Stimulated activated CD8-positive, alpha-beta memory T cell treated with anti-CD3 and anti-CD28 coated beads, Interleukin-12 subunit alpha, Interleukin-12 subunit beta, amount 100 ng/mL, for 24 hours (primary cell): Measurements from ENCODE around the gene SLC8B1.
"Not testable (repeated sequence)": the region's sequence is repeated elsewhere in the genome, so short reads cannot be mapped to it uniquely, and the experiment has no call there.

Experiments used
- DNase-seq: peaks from one replicate; pipeline ENCODE4 v3.0.0-alpha.2; 2020; ENCODE audit errors: extremely low read depth

The SLC8B1 gene

DNA sequence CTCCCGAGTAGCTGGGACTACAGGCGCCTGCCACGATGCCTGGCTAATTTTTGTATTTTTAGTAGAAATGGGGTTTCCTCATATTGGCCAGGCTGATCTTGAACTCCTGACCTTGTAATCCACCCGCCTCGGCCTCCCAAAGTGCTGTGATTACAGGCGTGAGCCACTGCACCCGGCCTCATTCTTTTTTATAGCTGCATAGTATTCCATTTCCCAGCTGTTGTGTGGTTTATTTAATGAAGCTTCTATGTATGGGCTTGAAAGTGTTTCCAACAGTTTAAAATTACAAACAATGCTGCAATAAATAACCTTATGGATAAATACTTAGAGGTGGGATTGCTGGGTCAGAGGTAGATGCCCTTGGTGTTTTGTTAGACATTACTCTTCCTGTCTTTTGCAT lies 19.3 kb upstream of the SLC8B1 start:
- not testable (repeated sequence) for DNase-seq

DNA sequence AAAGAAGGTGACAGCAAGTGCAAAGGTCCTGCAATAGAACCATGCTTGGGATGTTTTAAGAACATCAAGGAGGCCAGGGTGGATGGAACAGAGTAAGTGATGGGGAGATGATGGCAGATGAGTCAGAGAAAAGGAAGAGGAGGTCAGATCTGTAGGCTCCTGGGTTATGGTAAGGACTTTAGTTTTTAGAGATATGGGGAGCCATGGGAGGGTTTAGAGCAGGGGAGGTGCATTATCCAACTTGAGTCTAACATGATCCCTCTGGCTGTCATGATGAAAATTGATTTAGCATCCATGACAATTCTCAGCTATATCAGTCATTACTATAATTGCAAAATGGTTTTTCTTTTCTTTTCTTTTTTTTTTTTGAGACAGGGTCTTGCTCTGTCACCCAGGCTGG lies 16.2 kb upstream of the SLC8B1 start:
- no peak for DNase-seq

DNA sequence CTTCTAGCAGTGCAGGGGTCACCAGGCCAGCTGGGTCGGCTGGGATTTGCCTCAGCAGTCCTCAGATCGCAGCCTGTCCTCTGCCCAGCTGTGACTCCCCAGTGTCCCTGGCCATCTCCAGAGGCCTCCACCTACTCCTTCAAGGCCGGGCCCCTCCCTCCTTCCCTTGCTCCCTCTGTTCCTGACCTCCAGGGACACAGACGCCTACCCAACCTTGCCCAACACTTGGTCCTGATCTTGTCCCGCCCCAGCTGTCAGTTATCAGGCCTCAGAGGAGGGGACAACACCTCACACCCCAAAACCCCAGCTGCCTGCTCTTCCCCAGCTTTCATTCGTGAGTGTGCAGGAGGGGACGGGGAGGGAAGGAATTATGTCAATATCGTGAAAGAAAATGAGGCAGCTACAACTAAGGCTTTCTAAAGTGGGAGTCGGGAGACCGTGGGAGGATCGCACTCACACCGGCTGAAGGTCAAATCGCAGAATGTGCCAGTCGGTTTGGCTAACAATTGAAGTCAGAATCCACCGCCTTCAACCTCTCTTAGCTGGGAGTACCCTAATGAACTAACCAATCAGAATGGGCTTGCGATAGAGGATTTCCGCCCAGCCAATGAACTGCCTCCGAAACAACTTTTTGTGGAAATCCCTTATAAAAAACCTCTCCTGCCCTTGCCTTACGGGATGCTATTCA lies 14.1 kb upstream of the SLC8B1 start:
- DNase-seq, result no peak

DNA sequence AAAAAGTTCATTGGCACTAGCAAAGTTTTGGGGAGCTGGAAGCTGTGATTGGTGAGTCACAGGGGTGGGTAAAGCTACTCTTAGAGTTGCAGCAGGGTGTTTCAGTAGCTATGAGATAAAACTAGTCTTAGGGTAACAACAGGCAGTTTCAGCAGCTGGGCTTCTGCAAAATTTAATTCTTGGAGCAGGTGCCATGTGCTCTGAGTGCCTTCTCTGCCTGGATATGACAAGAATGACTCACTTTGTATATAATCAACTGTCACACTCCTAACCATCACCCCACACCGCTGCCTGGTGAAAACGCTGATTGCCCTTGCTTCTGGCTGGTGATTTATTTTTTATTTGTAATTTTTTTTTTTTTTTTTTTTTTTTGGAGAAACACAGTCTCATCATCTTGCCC lies 13.0 kb upstream of the SLC8B1 start:
- DNase-seq, result no peak

DNA sequence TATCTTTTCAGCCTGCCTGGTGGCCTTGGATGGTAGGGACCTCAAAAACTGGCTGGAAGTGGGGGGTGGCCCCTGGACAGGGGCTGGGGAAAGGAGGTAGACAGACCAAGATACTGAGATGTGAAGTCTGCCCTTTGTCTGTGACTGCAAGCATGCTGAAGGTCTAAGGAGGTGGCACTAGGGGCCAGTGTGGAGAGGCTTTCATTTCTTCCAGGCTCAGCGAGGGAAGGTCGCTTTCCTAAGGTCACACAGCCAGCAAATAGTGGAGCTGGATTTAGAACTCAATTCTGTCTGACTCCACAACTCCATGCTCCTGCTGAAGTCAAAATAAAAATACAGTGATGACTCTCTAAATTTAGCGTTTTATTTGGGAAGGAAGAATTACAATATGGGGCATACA lies 12.2 kb upstream of the SLC8B1 start:
- DNase-seq, result no peak

DNA sequence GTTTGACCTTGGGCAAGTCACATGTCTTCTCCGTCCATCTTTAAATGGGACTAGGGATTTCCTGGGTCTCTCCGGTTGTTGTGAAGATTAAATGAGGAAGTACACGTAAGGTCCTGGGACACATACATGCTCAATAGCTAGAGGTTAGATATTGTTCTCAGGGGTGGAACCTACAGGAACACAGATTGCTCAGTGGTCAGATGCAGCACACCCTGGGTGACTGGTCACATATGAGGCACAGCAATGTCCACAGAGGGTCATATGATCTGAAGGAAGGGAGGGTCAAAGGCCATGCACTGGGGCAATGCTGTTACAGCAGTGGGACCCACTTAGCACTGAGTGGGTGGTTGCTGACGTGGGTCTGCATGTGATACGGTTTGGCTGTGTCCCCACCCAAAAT lies 11.4 kb upstream of the SLC8B1 start:
- DNase-seq, result no peak

DNA sequence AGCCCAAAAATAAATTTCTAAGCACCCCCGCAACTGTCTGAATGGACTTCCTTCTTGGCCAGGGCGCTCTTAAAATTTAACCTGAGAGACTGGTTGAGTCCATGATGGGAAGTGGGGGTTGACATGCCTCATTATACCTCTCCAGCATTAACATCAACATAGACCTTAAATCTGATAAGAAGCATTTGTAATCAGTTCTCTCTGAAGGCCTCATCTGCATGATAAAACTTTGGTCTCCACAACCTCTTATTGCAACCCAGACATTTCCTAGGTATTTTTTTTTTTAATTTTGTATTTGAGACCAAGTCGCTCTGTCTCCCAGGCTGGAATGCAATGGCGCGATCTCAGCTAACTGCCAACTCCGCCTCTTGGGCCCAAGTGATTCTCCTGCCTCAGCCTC lies 10.4 kb upstream of the SLC8B1 start:
- DNase-seq, result no peak

DNA sequence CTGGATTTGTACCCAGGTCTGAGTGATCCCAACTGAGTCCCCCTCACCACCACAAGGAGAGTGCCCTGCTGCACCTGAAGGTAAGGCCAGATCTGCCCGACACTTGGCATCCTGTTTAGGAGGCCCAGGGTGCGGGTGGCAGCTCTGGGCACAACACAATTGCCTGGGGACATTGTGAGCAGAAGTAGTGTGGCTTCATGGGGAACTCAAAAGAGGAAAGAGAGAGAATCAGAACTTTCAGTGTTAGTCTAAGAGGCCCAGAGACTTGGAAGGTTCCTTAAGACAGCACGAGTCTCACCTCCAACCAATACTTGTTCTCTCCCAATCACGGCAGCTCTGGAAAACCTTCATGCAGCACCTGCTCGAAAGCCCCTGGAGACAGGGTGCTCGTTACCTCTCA lies 6.6 kb upstream of the SLC8B1 start:
- DNase-seq, result no peak

DNA sequence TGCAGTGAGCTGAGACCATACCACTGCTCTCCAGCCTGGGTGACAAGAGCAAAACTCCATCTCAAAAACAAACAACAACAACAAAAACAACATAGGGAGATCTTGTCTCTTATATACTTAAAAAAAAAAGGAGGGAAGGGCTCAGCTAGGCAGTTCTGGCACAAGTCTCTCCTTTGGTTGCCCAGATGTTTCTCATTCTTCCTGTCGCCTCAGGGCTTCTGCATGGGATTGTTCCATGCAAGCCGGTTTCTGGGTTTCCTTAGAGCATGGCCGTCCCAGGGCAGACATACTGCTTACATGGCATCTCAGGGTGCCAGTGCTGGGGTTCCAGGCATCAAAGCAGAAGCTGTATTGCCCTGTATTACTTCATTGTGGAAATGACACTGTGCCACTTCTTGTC lies 5.2 kb upstream of the SLC8B1 start:
- no peak for DNase-seq

DNA sequence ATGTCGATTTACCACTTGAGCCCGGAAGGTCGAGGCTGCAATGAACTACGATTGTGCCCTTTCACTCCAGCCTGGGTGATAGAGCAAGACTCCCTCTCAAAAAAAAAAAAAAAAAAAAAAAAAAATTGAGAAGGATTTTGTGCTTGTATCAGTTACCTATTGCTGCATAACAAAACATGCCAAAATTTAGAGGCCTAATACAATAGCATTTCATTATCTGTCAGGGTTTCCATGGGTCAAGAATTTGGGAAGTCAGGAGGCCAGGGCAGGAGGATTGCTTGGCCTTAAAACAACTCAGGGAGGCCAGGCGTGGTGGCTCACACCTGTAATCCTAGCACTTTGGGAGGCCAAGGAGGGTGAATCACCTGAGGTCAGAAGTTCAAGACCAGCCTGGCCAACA lies 4.6 kb upstream of the SLC8B1 start:
- DNase-seq, result no peak

DNA sequence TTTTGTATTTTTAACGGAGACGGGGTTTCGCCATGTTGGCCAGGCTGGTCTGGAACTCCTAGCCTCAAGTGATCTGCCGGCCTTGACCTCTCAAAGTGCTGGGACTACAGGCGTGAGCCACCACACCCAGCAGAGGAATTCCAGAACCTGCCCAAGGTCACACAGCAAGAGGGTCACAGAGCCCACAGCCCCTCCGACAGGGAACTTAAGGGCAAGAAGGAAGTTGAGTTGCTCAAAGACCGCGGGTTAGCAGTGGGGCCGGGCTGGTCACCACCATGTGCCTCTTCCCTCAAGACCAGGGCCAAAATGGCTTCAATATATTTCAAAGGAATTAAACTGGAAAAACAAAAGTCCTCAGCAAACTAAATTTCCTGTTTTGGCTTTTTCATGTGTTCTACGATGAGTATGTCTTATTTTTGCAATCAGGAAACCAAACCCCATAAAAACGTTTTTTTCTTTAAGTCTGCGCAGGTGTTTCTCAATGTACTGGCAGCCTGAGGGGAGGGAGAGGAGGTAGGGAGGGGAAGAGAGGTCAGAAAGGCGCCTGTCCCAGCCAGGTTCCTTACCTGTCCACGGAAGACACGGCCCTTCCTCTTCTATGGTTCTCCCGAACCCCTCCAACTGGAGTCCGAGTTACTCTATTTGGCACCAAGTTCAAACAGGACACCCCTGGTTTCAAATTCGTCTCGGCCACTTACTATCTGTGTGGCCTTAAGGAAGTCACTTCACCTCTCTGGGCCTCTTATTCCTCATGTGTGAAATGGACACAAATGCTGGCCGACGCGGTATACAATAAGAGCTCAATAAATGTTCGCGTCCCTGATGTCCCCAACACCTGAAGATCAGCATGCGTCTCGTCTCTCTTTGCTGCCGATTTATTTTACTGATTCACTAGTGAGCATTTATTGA lies 778 bp downstream of the SLC8B1 start:
- no peak for DNase-seq

DNA sequence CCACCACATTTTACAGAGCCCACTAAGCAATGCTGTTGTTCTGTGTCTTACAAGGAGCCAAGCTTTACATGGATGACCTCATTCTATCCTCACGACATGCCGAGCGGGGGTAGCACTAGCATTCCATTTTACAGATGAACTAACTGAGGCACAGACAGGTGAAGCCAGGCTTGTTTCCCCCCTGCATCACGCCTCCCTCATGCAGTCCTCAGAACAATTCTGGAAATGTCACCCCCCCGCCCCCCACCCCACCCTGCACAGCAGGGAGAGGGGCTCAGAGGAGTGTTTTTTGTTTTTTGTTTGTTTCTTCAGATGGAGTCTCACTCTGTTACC lies 1.5 kb downstream of the SLC8B1 start:
- no peak for DNase-seq

DNA sequence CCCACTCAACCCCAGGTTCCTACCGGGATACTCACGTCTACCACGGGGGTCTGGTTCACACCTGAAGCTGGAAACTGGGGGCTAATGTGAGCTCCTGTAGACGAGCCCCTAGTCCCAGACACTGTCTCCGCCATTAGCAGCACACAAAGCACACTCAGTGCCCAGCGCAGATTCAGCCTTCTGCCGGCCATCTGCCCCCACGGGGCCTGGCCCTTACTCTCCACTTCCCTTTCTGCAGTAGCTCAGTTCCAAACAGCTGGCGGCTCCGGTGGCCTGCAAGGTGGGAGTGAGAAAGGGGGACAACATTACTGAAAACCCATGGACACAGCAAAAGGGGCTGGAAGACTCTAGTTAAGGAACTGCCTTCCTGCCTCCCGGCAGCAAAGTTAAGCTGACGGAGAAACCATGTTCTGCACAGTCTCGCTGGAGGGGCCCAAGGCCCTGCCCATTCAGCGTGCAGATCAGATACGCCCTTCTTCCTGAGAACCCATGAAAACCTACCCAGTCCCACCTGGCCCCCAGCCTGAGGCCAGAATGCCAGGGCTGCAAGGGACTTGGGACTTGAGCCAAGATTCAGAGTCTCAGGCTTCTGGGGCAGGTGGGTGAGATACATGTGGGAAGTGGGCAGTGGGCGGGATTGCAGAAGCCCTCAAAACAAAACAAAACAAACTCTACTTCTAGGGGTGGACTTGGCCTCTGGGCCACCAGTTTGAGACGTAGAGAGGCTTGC lies 2.1 kb downstream of the SLC8B1 start:
- DNase-seq, result no peak

DNA sequence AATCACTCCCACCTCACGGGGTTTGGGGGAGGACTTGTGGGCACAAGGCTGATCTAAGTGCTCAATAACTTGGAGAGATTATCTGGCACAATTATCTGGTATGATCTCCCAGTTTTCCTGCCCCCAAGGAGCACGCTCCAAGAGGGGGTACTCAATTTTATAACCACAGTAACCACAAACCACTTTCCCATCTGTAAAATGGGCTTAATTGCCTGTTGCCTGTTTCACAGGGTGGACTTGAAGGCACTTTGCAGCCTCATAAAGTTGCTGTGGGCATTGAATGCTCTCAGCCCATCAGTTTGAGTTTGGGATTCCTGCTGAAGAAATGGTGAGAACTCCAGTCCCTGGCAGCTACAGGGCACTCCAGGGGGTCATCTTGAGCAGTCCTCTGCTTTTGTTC lies 4.4 kb downstream of the SLC8B1 start:
- DNase-seq, result no peak

DNA sequence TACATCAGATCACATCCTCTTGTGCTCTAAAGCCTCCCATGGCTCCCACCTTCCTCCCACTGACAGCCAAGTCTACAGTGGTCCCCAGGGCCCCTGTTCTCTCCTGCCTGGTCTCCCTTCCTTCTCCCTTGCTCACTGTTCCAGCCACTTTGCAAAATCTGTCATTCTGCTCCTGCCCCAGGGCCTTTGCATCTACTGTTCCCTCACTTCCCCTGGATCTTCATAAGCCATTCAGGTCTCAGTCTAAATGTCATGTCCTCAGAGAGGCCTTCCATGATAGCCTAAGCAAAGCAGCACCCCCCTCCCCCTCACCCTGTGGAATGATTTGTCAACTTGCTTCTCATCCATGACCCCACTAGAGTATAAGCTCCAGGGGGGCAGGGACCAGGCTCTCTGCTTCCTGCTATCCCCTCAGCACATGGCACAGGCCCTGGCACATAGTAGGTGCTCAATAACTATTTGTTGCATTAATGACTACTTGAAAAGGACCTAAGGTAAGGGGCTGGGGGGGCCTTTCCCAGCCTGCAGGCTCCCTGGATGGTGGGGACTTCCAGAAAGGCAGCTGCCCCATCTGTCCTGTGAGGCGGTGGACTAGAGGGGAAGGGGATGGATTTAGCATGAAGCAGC lies 5.0 kb downstream of the SLC8B1 start:
- no peak for DNase-seq

DNA sequence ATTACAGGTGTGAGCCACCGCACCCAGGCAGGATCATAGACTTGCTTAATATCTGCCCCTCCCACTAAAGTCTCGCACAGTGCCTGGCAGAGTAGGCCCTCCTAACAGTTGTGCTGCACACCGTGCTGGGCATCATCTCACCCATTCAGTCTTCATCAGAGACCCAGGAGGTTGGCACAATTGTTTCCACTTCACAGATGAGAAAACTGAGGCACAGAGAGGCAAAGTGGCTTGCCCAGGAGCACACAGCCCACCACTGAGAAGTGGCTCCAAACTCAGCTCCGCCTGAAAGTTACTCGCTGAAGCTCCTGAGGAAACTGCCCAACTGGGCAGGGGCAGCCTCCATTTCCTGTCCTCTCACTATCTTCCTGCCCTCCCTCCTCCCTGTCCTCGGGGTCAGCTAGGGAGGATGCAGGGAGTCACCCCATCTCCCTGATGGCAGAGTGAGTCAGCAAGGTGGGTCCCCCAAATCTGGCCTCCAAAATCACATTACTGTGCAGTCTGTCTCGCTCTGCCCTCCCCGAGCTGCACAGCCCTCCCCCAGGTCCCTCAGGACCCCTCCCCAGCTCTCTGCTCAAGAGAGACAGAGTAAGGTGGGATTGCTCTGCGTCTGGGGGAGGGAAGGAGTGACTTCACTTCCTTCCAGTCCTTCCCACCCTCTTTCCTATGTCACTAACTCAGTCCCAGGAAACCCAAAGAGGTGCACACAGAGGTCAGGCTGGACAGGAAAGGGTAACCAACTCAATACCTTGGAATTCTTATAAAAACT lies 5.7 kb downstream of the SLC8B1 start:
- DNase-seq, result no peak

DNA sequence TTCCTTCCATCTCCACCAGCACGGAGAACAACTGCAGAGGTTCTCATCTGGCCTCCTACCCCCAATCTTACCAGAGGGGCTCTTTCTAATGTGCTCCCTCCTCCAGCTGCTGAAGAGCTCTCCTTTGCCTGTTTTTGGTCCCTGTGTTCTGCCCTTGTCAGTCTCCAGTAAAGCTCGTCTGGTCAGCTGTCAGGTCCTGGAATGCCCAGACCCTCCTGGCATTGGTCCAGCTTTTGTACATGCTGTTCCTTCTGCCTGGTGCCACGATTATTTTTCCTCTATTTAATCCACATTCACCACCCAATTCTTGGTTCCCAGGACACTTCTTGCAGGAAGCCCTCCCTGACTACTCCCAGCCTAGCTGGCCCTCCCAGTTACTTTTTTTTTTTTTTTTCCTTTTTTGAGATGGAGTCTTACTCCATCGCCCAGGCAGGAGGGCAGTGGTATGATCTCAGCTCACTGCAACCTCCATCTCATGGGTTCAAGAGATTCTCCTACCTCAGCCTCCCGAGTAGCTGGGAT lies 6.5 kb downstream of the SLC8B1 start:
- no peak for DNase-seq

DNA sequence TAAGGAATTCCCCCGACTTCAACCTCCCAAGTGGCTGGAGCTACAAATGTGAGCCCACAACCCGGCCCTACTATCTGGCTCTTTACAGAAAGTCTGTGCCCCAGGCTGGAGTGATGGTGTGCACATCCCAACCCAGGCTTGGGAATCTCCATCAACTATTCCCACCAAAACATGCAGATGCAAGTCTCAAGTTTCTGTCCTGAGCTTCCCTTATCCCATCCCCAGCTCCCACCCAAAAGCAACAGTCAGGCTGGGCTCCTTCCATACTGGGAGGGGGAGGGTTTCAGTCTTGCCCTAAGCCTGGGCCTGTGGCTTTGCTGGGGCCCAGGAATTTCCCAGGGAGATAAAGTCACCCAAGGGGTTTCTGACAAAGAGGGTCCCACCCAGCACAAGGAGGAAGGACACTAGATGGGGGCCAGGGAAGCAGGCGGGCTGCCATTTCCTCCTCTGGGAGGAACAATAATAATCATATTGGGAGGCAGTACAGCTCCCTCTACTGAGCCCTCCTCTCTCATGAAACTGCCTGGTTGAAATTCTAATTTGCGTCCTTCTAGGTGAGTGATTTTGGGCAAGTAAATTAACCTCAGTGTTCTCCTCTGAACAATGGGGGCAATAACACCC lies 8.0 kb downstream of the SLC8B1 start:
- no peak for DNase-seq

DNA sequence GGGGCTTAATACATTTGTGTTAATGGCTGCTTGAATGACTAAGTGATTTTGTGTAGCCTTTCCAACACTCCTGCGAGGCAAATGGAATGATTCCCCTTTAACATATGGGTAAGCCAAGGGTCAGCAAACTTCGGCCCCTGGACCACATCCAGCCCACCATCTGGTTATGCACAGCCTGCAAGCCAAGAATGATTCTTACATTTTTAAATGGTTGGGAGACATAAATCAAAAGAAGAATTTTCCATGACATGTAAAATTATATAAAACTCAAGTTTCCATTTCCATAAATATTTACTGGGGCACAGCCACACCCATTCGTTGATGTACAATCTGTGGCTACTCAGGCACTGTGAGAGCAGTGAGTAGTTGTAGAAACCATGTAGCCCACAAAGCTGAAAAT lies 9.0 kb downstream of the SLC8B1 start:
- DNase-seq, result no peak

DNA sequence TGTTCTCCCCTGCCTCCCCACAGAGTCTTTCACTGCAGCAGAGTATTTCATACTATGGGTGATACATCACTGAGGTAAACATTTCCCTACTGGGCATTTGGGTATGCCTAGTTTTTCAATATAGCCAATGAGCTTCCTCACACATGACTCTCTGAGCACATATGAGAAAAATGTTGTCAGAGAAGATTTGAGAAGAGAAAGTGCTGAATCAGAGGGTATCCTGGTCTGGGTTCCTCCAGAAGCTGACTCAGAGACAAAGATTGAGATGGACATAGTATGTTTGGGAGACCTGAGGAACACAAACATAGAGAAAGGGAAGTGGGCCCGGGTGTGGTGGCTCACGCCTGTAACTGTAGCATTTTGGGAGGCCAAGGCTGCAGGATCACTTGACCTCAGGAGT lies 12.6 kb downstream of the SLC8B1 start:
- no peak for DNase-seq

DNA sequence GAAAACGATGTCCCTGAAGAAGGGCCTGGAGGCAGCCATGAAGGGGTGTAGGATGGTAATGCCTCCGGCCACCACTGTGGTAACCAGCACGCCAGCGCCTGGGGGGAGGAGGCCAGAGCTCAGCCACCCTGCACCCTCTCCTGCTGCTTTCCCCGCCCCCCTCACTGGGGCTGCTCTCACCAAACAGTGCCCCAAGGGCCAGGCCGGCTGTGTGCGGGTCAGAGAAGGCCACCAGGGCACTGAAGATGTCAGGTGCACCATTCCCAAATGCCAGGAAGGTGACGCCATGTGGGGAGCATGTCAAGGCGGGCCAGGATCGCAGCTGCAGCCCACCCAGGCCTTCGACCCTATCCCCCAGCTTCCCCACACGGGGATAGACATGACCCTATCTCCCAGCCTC lies 14.5 kb downstream of the SLC8B1 start:
- no peak for DNase-seq
